HG02943 (cell line): ENCODE measurements around the gene CAND2.
"Not testable (repeated sequence)": the region's sequence is repeated elsewhere in the genome, so short reads cannot be mapped to it uniquely, and the experiment has no call there.

Experiments used
- ATAC-seq: cut with Tn5 transposase; IDR thresholded peaks from one replicate; pipeline ENCODE4 v1.9.1; 2021; ENCODE audit warnings: mild to moderate bottlenecking, low read depth, moderate library complexity; ENCODE audit not compliant: unreplicated experiment

Gene CAND2

GRCh38 chr3:12845811-12846210 is 49.3 kb downstream of the CAND2 start:
- no peak for ATAC-seq

GRCh38 chr3:12852201-12852600 is 55.7 kb downstream of the CAND2 start:
- no peak for ATAC-seq

GRCh38 chr3:12853847-12854246 is 57.4 kb downstream of the CAND2 start:
- not testable (repeated sequence) for ATAC-seq

GRCh38 chr3:12854565-12854964 is 58.1 kb downstream of the CAND2 start:
- ATAC-seq: no peak

- no peak for ATAC-seq
Measured at GRCh38 chr3:12856626-12857025, 60.1 kb downstream of the CAND2 start.

- no peak for ATAC-seq
Measured at GRCh38 chr3:12859840-12860239, 63.4 kb downstream of the CAND2 start.

GRCh38 chr3:12861611-12862010 is 65.1 kb downstream of the CAND2 start:
- ATAC-seq: no peak

GRCh38 chr3:12862387-12862786 is 65.9 kb downstream of the CAND2 start:
- ATAC-seq: no peak

- no peak for ATAC-seq
Measured at GRCh38 chr3:12865271-12865670, 68.8 kb downstream of the CAND2 start.

GRCh38 chr3:12866836-12867235 is 70.4 kb downstream of the CAND2 start:
- ATAC-seq: no peak

GRCh38 chr3:12868039-12869034 is 71.9 kb downstream of the CAND2 start:
- no peak for ATAC-seq

GRCh38 chr3:12869035-12869621 is 72.6 kb downstream of the CAND2 start:
- ATAC-seq: no peak

GRCh38 chr3:12870942-12871341 is 74.5 kb downstream of the CAND2 start:
- no peak for ATAC-seq

GRCh38 chr3:12871404-12871983 is 75.0 kb downstream of the CAND2 start:
- ATAC-seq: no peak

GRCh38 chr3:12875857-12876836 is 79.7 kb downstream of the CAND2 start:
- no peak for ATAC-seq

GRCh38 chr3:12877040-12877439 is 80.6 kb downstream of the CAND2 start:
- ATAC-seq: no peak

GRCh38 chr3:12878141-12878574 is 81.7 kb downstream of the CAND2 start:
- no peak for ATAC-seq

- not testable (repeated sequence) for ATAC-seq
Measured at GRCh38 chr3:12878758-12879157, 82.3 kb downstream of the CAND2 start.

GRCh38 chr3:12879191-12879815 is 82.8 kb downstream of the CAND2 start:
- no peak for ATAC-seq

- not testable (repeated sequence) for ATAC-seq
Measured at GRCh38 chr3:12881858-12882257, 85.4 kb downstream of the CAND2 start.
